Measurements from ENCODE around the gene XRCC3.

The XRCC3 gene

GRCh38 chr14:103715052-103716000 is at the start of gene XRCC3, which contains the start of gene ZFYVE21:
XRCC3 (minus strand) TSS chr14:103715451; CDS start chr14:103711087, 4,364 bp downstream.
ZFYVE21 (plus strand) TSS chr14:103715810; CDS start chr14:103715842, 32 bp downstream.
- H3K4me3 ChIP-seq (ENCODE audit: low read depth, low read length), result peak within 1 kb of the TSS; percentile 87
- H3K27ac ChIP-seq (ENCODE audit: extremely low read depth, low read depth, low read length), result peak within 1 kb of the TSS; percentile 96
- CTCF ChIA-PET, result interaction anchor here (0.8 kb wide), 1 partner anchor 362 kb away, joined by 3 read pairs; no protein-coding TSS in a partner anchor
- H3K9me3 ChIP-seq (ENCODE audit: control insufficient read depth, insufficient read depth, low read depth, low read length), result no peaks in the 10 kb centered on the region
- POLR2A ChIA-PET, result interaction anchor here (0.6 to 4.0 kb wide), 15 partner anchors 8 to 272 kb away, joined by 3 to 31 read pairs (median 4); partner anchors contain the start of gene BAG5
- H3K36me3 ChIP-seq (ENCODE audit: control insufficient read depth in 2 of 2, insufficient read depth in 1 of 2, low read length in 2 of 2), result peaks cover 10 to 43% of the 10 kb centered on the region in 2 experiments; a peak in 2 of 3 replicates
- peaks cover 12% of the 10 kb centered on the region for H3K4me1 ChIP-seq (ENCODE audit: control insufficient read depth, insufficient read depth, low read length)
- TF ChIP-seq ZNF530 (tag by site-specific recombination; IDR thresholded peaks at IDR 0.05; ENCODE audit: low read depth), result no peak
- no peak; the same call in 1 of the 2 replicates for TF ChIP-seq ZNF174 (tag by site-specific recombination; IDR thresholded peaks at IDR 0.05)
- no peak for TF ChIP-seq ZNF571 (tag by site-specific recombination; IDR thresholded peaks at IDR 0.05)
- TF ChIP-seq ZNF623 (tag by site-specific recombination; IDR thresholded peaks at IDR 0.05), result no peak
- no peak for TF ChIP-seq SETDB1 (IDR thresholded peaks at IDR 0.05; ENCODE audit: insufficient read length, low read length)
- no peak for TF ChIP-seq ZNF768 (tag by site-specific recombination; IDR thresholded peaks at IDR 0.05)
- no peak for TF ChIP-seq KLF17 (tag by site-specific recombination; IDR thresholded peaks at IDR 0.05)
- TF ChIP-seq ZNF513 (tag by site-specific recombination; IDR thresholded peaks at IDR 0.05), result no peak; the same call in 1 of the 2 replicates
- TF ChIP-seq ZNF558 (tag by site-specific recombination; IDR thresholded peaks at IDR 0.05), result no peak
- TF ChIP-seq ZNF202 (tag by site-specific recombination; IDR thresholded peaks at IDR 0.05; ENCODE audit: borderline replicate concordance), result no peak
- no peak for TF ChIP-seq ZNF211 (tag by site-specific recombination; IDR thresholded peaks at IDR 0.05; ENCODE audit: low read depth)
- TF ChIP-seq REST (tag by site-specific recombination; IDR thresholded peaks at IDR 0.05), result no peak
- TF ChIP-seq ZNF555 (tag by site-specific recombination; conservative IDR thresholded peaks at IDR 0.05), result no peak
- peak; percentile 42 for TF ChIP-seq PATZ1 (tag by site-specific recombination; IDR thresholded peaks at IDR 0.05)
- TF ChIP-seq GLIS2 (tag by site-specific recombination; IDR thresholded peaks at IDR 0.05), result peak; percentile 39; the same call in 1 of the 2 replicates
- no peak for TF ChIP-seq MYNN (tag by site-specific recombination; IDR thresholded peaks at IDR 0.05; ENCODE audit: borderline replicate concordance)
- no peak for TF ChIP-seq ZNF747 (tag by site-specific recombination; IDR thresholded peaks at IDR 0.05)
- no peak for TF ChIP-seq ZNF148 (tag by site-specific recombination; IDR thresholded peaks at IDR 0.05; ENCODE audit: borderline replicate concordance)
- TF ChIP-seq ZFP41 (tag by site-specific recombination; IDR thresholded peaks at IDR 0.05; ENCODE audit: borderline replicate concordance), result no peak
- TF ChIP-seq ZNF394 (tag by site-specific recombination; IDR thresholded peaks at IDR 0.05; ENCODE audit: borderline replicate concordance), result no peak
- TF ChIP-seq ZNF138 (tag by site-specific recombination; IDR thresholded peaks at IDR 0.05; ENCODE audit: borderline replicate concordance), result no peak

Measured in HEK293 (cell line).